ENCODE results near the gene TMEM156.
"Not testable (repeated sequence)": the region's sequence is repeated elsewhere in the genome, so short reads cannot be mapped to it uniquely, and the experiment has no call there.

Gene TMEM156

GRCh38 chr4:38994135-38994534, 38.1 kb downstream of the TMEM156 start:
- FAIRE-seq (no peak), DNase-seq (ENCODE audit: insufficient read length, low spot score) (no peak)

GRCh38 chr4:38993683-38994082, 38.5 kb downstream of the TMEM156 start:
- DNase-seq (ENCODE audit: insufficient read length, low spot score), result no peak
- no peak for FAIRE-seq

GRCh38 chr4:38990241-38990640, 42.0 kb downstream of the TMEM156 start:
- DNase-seq (ENCODE audit: insufficient read length, low spot score), result no peak
- FAIRE-seq, result no peak

- no peak for FAIRE-seq
These were observed 42.7 kb downstream of the TMEM156 start for GRCh38 chr4:38989487-38989886.

GRCh38 chr4:38988353-38988752, 43.9 kb downstream of the TMEM156 start:
- DNase-seq (ENCODE audit: insufficient read length, low spot score); FAIRE-seq: not testable (repeated sequence)

More at GRCh38 chr4:38989487-38989886, 42.7 kb downstream of the TMEM156 start:
- no peak for DNase-seq (ENCODE audit: insufficient read length, low spot score)

- no peak for DNase-seq (ENCODE audit: insufficient read length, low spot score)
- peak; percentile 78 for FAIRE-seq
These were observed 44.7 kb downstream of the TMEM156 start for GRCh38 chr4:38987491-38987890.

- DNase-seq (ENCODE audit: insufficient read length, low spot score) (no peak), FAIRE-seq (peak; percentile 79)
These were observed 46.7 kb downstream of the TMEM156 start for GRCh38 chr4:38985410-38986100.

GRCh38 chr4:38983787-38984598, 48.2 kb downstream of the TMEM156 start:
- no peak for DNase-seq (ENCODE audit: insufficient read length, low spot score)
- FAIRE-seq, result no peak

GRCh38 chr4:38983291-38983690, 48.9 kb downstream of the TMEM156 start:
- FAIRE-seq (no peak), DNase-seq (ENCODE audit: insufficient read length, low spot score) (no peak)

- FAIRE-seq, result no peak
- no peak for DNase-seq (ENCODE audit: insufficient read length, low spot score)
These were observed 49.7 kb downstream of the TMEM156 start for GRCh38 chr4:38982361-38983095.

GRCh38 chr4:38980903-38981676, 51.1 kb downstream of the TMEM156 start:
- no peak for DNase-seq (ENCODE audit: insufficient read length, low spot score)
- FAIRE-seq, result peak; percentile 86

- FAIRE-seq, result peak; percentile 23
These were observed 52.5 kb downstream of the TMEM156 start for GRCh38 chr4:38979511-38980230.

GRCh38 chr4:38979081-38979480, 53.1 kb downstream of the TMEM156 start:
- no peak for DNase-seq (ENCODE audit: insufficient read length, low spot score)
- FAIRE-seq, result no peak

More at GRCh38 chr4:38979511-38980230, 52.5 kb downstream of the TMEM156 start:
- no peak for DNase-seq (ENCODE audit: insufficient read length, low spot score)

- FAIRE-seq (no peak), DNase-seq (ENCODE audit: insufficient read length, low spot score) (no peak)
These were observed 55.9 kb downstream of the TMEM156 start for GRCh38 chr4:38976308-38976707.

- no peak for FAIRE-seq
These were observed 63.5 kb downstream of the TMEM156 start for GRCh38 chr4:38968668-38969067.

GRCh38 chr4:38967260-38968095, 64.7 kb downstream of the TMEM156 start:
- no peak for FAIRE-seq
- no peak for DNase-seq (ENCODE audit: insufficient read length, low spot score)

More at GRCh38 chr4:38968668-38969067, 63.5 kb downstream of the TMEM156 start:
- no peak for DNase-seq (ENCODE audit: insufficient read length, low spot score)

GRCh38 chr4:38965866-38966265, 66.3 kb downstream of the TMEM156 start:
- FAIRE-seq (no peak), DNase-seq (ENCODE audit: insufficient read length, low spot score) (no peak)

- FAIRE-seq (no peak), DNase-seq (ENCODE audit: insufficient read length, low spot score) (no peak)
These were observed 67.0 kb downstream of the TMEM156 start for GRCh38 chr4:38964942-38965775.
